SK-N-SH (cell line): ENCODE measurements around the gene RREB1. TPM values are rescaled to one million over a fixed set of nuclear protein-coding genes. Genes with fewer than 3 reads are reported as not detected.

Experiments used
- CTCF ChIA-PET: fragments of 300-600, 350-600 bp; formaldehyde crosslinking; extraction: SDS; loops from one replicate; lab custom pipeline; 2021; lab: Yijun Ruan, JAX
- POLR2A ChIA-PET: fragments of 350-600 bp; sonication (Branson Sonifier 250); formaldehyde crosslinking; extraction: SDS; loops from one replicate; lab custom pipeline; 2020; ENCODE audit warnings: antibody characterized with exemption, inconsistent platforms; lab: Yijun Ruan, JAX
- DNase-seq: peaks from one replicate; pipeline ENCODE4 v3.0.0; 2012
- H2AFZ ChIP-seq: fragments of 200-600 bp; sonication (generic); 2 replicates; pipeline ENCODE4 v1.8.1; 2016; ENCODE audit warnings: antibody characterized with exemption, mild to moderate bottlenecking, low read depth
- H3F3A ChIP-seq: fragments of 200-600 bp; sonication (generic); replicated peaks from 2 replicates; pipeline ENCODE3; 2016; ENCODE audit warnings: antibody characterized with exemption, mild to moderate bottlenecking; ENCODE audit not compliant: insufficient read depth
- H3K27ac ChIP-seq, 2 experiments: fragments of 200-500 bp in 1 of 2; fragments of 200-600 bp in 1 of 2; sonication (Bioruptor generic) in 1 of 2; sonication (generic), shearing (Covaris generic) in 1 of 2; 2 replicates each; pipeline versions ENCODE4 v1.5.1 to v1.6.1; 2014 to 2016; ENCODE audit warnings: low read depth in 2 of 2, inconsistent platforms in 1 of 2, low read length in 1 of 2, mild to moderate bottlenecking in 1 of 2, mixed read lengths in 1 of 2
- H3K27me3 ChIP-seq: fragments of 200-600 bp; sonication (generic), shearing (Covaris generic); 2 replicates; pipeline ENCODE4 v1.6.1; 2016; ENCODE audit warnings: mixed run types; ENCODE audit not compliant: insufficient read depth
- H3K36me3 ChIP-seq, 2 experiments: fragments of 200-500 bp in 1 of 2; fragments of 200-600 bp in 1 of 2; sonication (Bioruptor generic) in 1 of 2; sonication (generic) in 1 of 2; replicated peaks in 1 of 2; 2 replicates each; pipeline versions ENCODE3 to v1.5.1; 2014 to 2016; ENCODE audit warnings: low read length in 1 of 2, mild to moderate bottlenecking in 1 of 2; ENCODE audit not compliant: insufficient read depth in 2 of 2, control insufficient read depth in 1 of 2
- H3K4me1 ChIP-seq, 2 experiments: fragments of 200-500 bp in 1 of 2; fragments of 200-600 bp in 1 of 2; sonication (Bioruptor generic) in 1 of 2; sonication (generic), shearing (Covaris generic) in 1 of 2; 2 replicates each; pipeline versions ENCODE4 v1.5.1 to v1.6.1; 2014 to 2016; ENCODE audit warnings: low read depth in 1 of 2, low read length in 1 of 2, mixed run types in 1 of 2; ENCODE audit not compliant: insufficient read depth in 2 of 2, control insufficient read depth in 1 of 2
- H3K4me2 ChIP-seq: fragments of 200-600 bp; sonication (generic), shearing (Covaris generic); 2 replicates; pipeline ENCODE4 v1.6.1; 2017; ENCODE audit warnings: mixed run types
- H3K4me3 ChIP-seq, 2 experiments: fragments of 200-500 bp in 1 of 2; fragments of 200-600 bp in 1 of 2; sonication (Bioruptor generic) in 1 of 2; sonication (generic), shearing (Covaris generic) in 1 of 2; 2 replicates each; pipeline versions ENCODE4 v1.5.1 to v1.8.1; 2014 to 2016; ENCODE audit warnings: low read depth in 2 of 2, inconsistent platforms in 1 of 2, low read length in 1 of 2, mild to moderate bottlenecking in 1 of 2, mixed read lengths in 1 of 2, moderate library complexity in 1 of 2
- H3K79me2 ChIP-seq: fragments of 200-600 bp; sonication (generic); 2 replicates; pipeline ENCODE4 v1.8.1; 2017; ENCODE audit warnings: mild to moderate bottlenecking; ENCODE audit not compliant: insufficient read depth
- H3K9ac ChIP-seq: fragments of 200-600 bp; sonication (generic); 2 replicates; pipeline ENCODE4 v1.6.1; 2017; ENCODE audit warnings: mixed run types
- H3K9me2 ChIP-seq: fragments of 200-600 bp; sonication (generic); 2 replicates; pipeline ENCODE4 v1.6.1; 2017; ENCODE audit warnings: mixed run types
- H3K9me3 ChIP-seq: fragments of 200-600 bp; sonication (generic); 2 replicates; pipeline ENCODE4 v1.6.1; 2017; ENCODE audit warnings: mixed run types, mild to moderate bottlenecking, moderate library complexity
- H4K20me1 ChIP-seq: fragments of 200-600 bp; sonication (generic); 2 replicates; pipeline ENCODE4 v1.6.1; 2017; ENCODE audit warnings: mild to moderate bottlenecking, mixed run types; ENCODE audit not compliant: insufficient read depth
- CHD2 ChIP-seq: fragments of 150-350 bp; IDR thresholded peaks from 2 replicates; pipeline ENCODE4 v1.6.1; 2018; ENCODE audit warnings: low read length; ENCODE audit not compliant: partially characterized antibody
- EP300 ChIP-seq, 2 experiments: IDR thresholded peaks; 2 replicates each; pipeline versions ENCODE4 v1.4.0 to v1.6.1; 2012; ENCODE audit warnings: borderline replicate concordance in 1 of 2, low read depth in 1 of 2, low read length in 1 of 2
- EZH2phosphoT487 ChIP-seq: fragments of 200-600 bp; sonication (generic); IDR thresholded peaks from 2 replicates; pipeline ENCODE4 v1.6.1; 2017; ENCODE audit warnings: low read depth, mixed run types, mild to moderate bottlenecking, antibody characterized with exemption, moderate library complexity, borderline replicate concordance
- GATA2 ChIP-seq: sonication (generic); formaldehyde crosslinking; IDR thresholded peaks from 2 replicates; pipeline ENCODE4 v1.5.0; 2020; ENCODE audit warnings: mild to moderate bottlenecking, missing genetic modification reagents
- JUND ChIP-seq: IDR thresholded peaks from 2 replicates; pipeline ENCODE4 v1.4.0; 2012
- MAX ChIP-seq: IDR thresholded peaks from 2 replicates; pipeline ENCODE4 v1.4.0; 2012; ENCODE audit warnings: low read depth
- MEF2A ChIP-seq: IDR thresholded peaks from 2 replicates; pipeline ENCODE4 v1.4.0; 2012; ENCODE audit warnings: low read depth, borderline replicate concordance
- NFIC ChIP-seq: IDR thresholded peaks from 2 replicates; pipeline ENCODE4 v1.4.0; 2012; ENCODE audit warnings: borderline replicate concordance
- NRF1 ChIP-seq: IDR thresholded peaks from 2 replicates; pipeline ENCODE4 v1.6.1; 2012; ENCODE audit warnings: low read depth, mild to moderate bottlenecking, low read length
- POLR2AphosphoS5 ChIP-seq: IDR thresholded peaks from 2 replicates; pipeline ENCODE4 v1.6.1; 2012; ENCODE audit warnings: low read depth, low read length
- RCOR1 ChIP-seq: fragments of 150-350 bp; IDR thresholded peaks from 2 replicates; pipeline ENCODE4 v1.6.1; 2017; ENCODE audit warnings: antibody characterized with exemption, low read length
- RXRA ChIP-seq: IDR thresholded peaks from 2 replicates; pipeline ENCODE4 v1.4.0; 2012; ENCODE audit warnings: low read depth, mild to moderate bottlenecking, borderline replicate concordance
- SIN3A ChIP-seq: IDR thresholded peaks from 2 replicates; pipeline ENCODE4 v1.6.1; 2012; ENCODE audit warnings: low read depth, mild to moderate bottlenecking, low read length, moderate library complexity, borderline replicate concordance
- TCF12 ChIP-seq: IDR thresholded peaks from 2 replicates; pipeline ENCODE4 v1.4.0; 2012
- USF2 ChIP-seq: fragments of 150-350 bp; IDR thresholded peaks from 2 replicates; pipeline ENCODE4 v1.6.1; 2017; ENCODE audit warnings: antibody characterized with exemption, low read length, low read depth, borderline replicate concordance
- YY1 ChIP-seq: IDR thresholded peaks from 2 replicates; pipeline ENCODE4 v1.4.0; 2012; ENCODE audit warnings: low read depth, mild to moderate bottlenecking
- ZBTB33 ChIP-seq: IDR thresholded peaks from 2 replicates; pipeline ENCODE4 v1.4.0; 2012; ENCODE audit warnings: low read depth, borderline replicate concordance
- WGBS: methylation state at CpG from one replicate; pipeline ENCODE4 v1.1.6; 2017; ENCODE audit warnings: low lambda C conversion rate; 5-methylcytosine and 5-hydroxymethylcytosine counted together
- polyA plus RNA-seq, 3 experiments: library from polyadenylated mRNA; depleted of rRNA; stranded (reverse); fragments of >200 nt; gene quantifications; 2 replicates each; pipeline ENCODE4 v1.2.3, GENCODE V29; 2012
- TF ChIP-seq, protein P1 (sequence below): fragments of 200-600 bp; sonication (generic); IDR thresholded peaks from 2 replicates; pipeline ENCODE4 v1.6.1; 2017; ENCODE audit warnings: antibody characterized with exemption, mild to moderate bottlenecking, moderate library complexity

Gene RREB1
- polyA plus RNA-seq, 1 of the 3 experiments (the other 2 are of a cell fraction) = 2.0 TPM

- ChIA-PET POLR2A (no interaction called here), CTCF (no interaction called here)
- no peak for TF ChIP-seq RCOR1
- no peak for TF ChIP-seq POLR2AphosphoS5
- no peak for TF ChIP-seq YY1
- no peak for TF ChIP-seq USF2
- TF ChIP-seq EZH2phosphoT487 = no peak
- TF ChIP-seq MEF2A = no peak
- TF ChIP-seq TCF12 = no peak
- TF ChIP-seq NFIC = no peak
- TF ChIP-seq MAX = no peak
- no peak for TF ChIP-seq SIN3A
- TF ChIP-seq ZBTB33 = no peak
- TF ChIP-seq, protein P1, sequence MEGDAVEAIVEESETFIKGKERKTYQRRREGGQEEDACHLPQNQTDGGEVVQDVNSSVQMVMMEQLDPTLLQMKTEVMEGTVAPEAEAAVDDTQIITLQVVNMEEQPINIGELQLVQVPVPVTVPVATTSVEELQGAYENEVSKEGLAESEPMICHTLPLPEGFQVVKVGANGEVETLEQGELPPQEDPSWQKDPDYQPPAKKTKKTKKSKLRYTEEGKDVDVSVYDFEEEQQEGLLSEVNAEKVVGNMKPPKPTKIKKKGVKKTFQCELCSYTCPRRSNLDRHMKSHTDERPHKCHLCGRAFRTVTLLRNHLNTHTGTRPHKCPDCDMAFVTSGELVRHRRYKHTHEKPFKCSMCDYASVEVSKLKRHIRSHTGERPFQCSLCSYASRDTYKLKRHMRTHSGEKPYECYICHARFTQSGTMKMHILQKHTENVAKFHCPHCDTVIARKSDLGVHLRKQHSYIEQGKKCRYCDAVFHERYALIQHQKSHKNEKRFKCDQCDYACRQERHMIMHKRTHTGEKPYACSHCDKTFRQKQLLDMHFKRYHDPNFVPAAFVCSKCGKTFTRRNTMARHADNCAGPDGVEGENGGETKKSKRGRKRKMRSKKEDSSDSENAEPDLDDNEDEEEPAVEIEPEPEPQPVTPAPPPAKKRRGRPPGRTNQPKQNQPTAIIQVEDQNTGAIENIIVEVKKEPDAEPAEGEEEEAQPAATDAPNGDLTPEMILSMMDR = no peak
- no peak for TF ChIP-seq CHD2
- TF ChIP-seq EP300 (IDR thresholded peaks at IDR 0.05; ENCODE audit: borderline replicate concordance in 1 of 2, low read depth in 1 of 2, low read length in 1 of 2) = no peak
- TF ChIP-seq JUND = no peak
- TF ChIP-seq GATA2 = no peak
- TF ChIP-seq RXRA = no peak
- TF ChIP-seq NRF1 = no peak
- Histone ChIP-seq H3K9ac (no peak overlapping the region), H3K4me2 (no peak overlapping the region), H2AFZ (no peak overlapping the region), H3K36me3 (peaks cover 0 to 4% of the 10 kb centered on the region in 2 experiments), H3K4me1 (no peaks in the 10 kb centered on the region), H3K9me3 (no peaks in the 10 kb centered on the region), H3K27ac (no peak overlapping the region), H3K27me3 (no peaks in the 10 kb centered on the region), H3K9me2 (no peaks in the 10 kb centered on the region), H4K20me1 (peaks cover 56% of the 10 kb centered on the region), H3K79me2 (peaks cover 99% of the 10 kb centered on the region), H3F3A (no peaks in the 10 kb centered on the region), H3K4me3 (no peak overlapping the region)
- DNase-seq = no peak
- WGBS = 66% methylated on average over 4 of the region's 4 CpGs
These were observed 19.0 kb downstream of the RREB1 start for GRCh38 chr6:7126754-7127153.
